IPS DF 6.9 (cell line): ENCODE measurements around the gene MET.
"Not testable (repeated sequence)": the region's sequence is repeated elsewhere in the genome, so short reads cannot be mapped to it uniquely, and the experiment has no call there.

Experiments
- DNase-seq: peaks from one replicate; pipeline ENCODE4 v3.0.0-alpha.2; 2013; ENCODE audit warnings: low read depth, low spot score
- H3K27ac ChIP-seq: one replicate; pipeline ENCODE4 v1.5.1; 2013; ENCODE audit warnings: low read length, control low read depth
- H3K27me3 ChIP-seq: 2 replicates; pipeline ENCODE4 v1.6.1; 2013; ENCODE audit warnings: mild to moderate bottlenecking, low read length; ENCODE audit not compliant: control insufficient read depth, insufficient read depth
- H3K36me3 ChIP-seq: 2 replicates; pipeline ENCODE4 v1.6.1; 2013; ENCODE audit warnings: low read length; ENCODE audit not compliant: control insufficient read depth, insufficient read depth
- H3K4me1 ChIP-seq: 2 replicates; pipeline ENCODE4 v1.6.1; 2013; ENCODE audit warnings: low read length; ENCODE audit not compliant: control insufficient read depth, insufficient read depth
- H3K4me3 ChIP-seq: 2 replicates; pipeline ENCODE4 v1.5.1; 2013; ENCODE audit warnings: mild to moderate bottlenecking, low read length
- H3K9me3 ChIP-seq: 2 replicates; pipeline ENCODE4 v1.6.1; 2013; ENCODE audit warnings: low read length, inconsistent platforms; ENCODE audit not compliant: control insufficient read depth, insufficient read depth
- WGBS: extraction: QIAGEN DNeasy Blood & Tissue Kit; methylation state at CpG from one replicate; pipeline ENCODE4 v1.1.7; 2013; ENCODE audit warnings: mixed read lengths, missing lambda C conversion rate; ENCODE audit not compliant: insufficient read length, insufficient coverage; 5-methylcytosine and 5-hydroxymethylcytosine counted together

MET gene

GRCh38 chr7:116806046-116806944, 134.3 kb downstream of the MET start:
- H3K4me3 ChIP-seq, result no peak overlapping the region
- no peak overlapping the region for H3K27ac ChIP-seq
- H3K9me3 ChIP-seq, result no peaks in the 10 kb centered on the region
- H3K4me1 ChIP-seq, result no peaks in the 10 kb centered on the region
- H3K36me3 ChIP-seq, result no peaks in the 10 kb centered on the region
- H3K27me3 ChIP-seq, result no peaks in the 10 kb centered on the region
- WGBS, result no CpG with 5 or more reads among the region's 7 CpGs
- DNase-seq, result no peak

- no peak overlapping the region for H3K27ac ChIP-seq
- no CpG with 5 or more reads among the region's 3 CpGs for WGBS
- H3K9me3 ChIP-seq, result no peaks in the 10 kb centered on the region
- DNase-seq, result no peak
- no peaks in the 10 kb centered on the region for H3K36me3 ChIP-seq
- H3K4me1 ChIP-seq, result no peaks in the 10 kb centered on the region
- H3K4me3 ChIP-seq, result no peak overlapping the region
- H3K27me3 ChIP-seq, result no peaks in the 10 kb centered on the region
Observed at GRCh38 chr7:116807011-116807560, 135.1 kb downstream of the MET start.

GRCh38 chr7:116809636-116810266, 137.8 kb downstream of the MET start:
- Histone ChIP-seq H3K9me3 (no peaks in the 10 kb centered on the region), H3K4me1 (no peaks in the 10 kb centered on the region), H3K4me3 (no peak overlapping the region), H3K27ac (no peak overlapping the region), H3K27me3 (no peaks in the 10 kb centered on the region), H3K36me3 (no peaks in the 10 kb centered on the region)
- DNase-seq, result peak; percentile 54
- WGBS, result no CpG with 5 or more reads among the region's 1 CpG

GRCh38 chr7:116810267-116811116, 138.5 kb downstream of the MET start:
- Histone ChIP-seq H3K36me3 (no peaks in the 10 kb centered on the region), H3K27me3 (no peaks in the 10 kb centered on the region), H3K27ac (no peak overlapping the region), H3K9me3 (no peaks in the 10 kb centered on the region), H3K4me3 (no peak overlapping the region), H3K4me1 (no peaks in the 10 kb centered on the region)
- no peak for DNase-seq
- no CpG with 5 or more reads among the region's 6 CpGs for WGBS

- H3K36me3 ChIP-seq, result no peaks in the 10 kb centered on the region
- H3K4me3 ChIP-seq, result no peak overlapping the region
- no peaks in the 10 kb centered on the region for H3K27me3 ChIP-seq
- no peaks in the 10 kb centered on the region for H3K9me3 ChIP-seq
- WGBS, result no CpG with 5 or more reads among the region's 3 CpGs
- no peak for DNase-seq
- no peak overlapping the region for H3K27ac ChIP-seq
- no peaks in the 10 kb centered on the region for H3K4me1 ChIP-seq
Observed at GRCh38 chr7:116811768-116812167, 139.8 kb downstream of the MET start.

- Histone ChIP-seq H3K27ac (no peak overlapping the region), H3K27me3 (no peaks in the 10 kb centered on the region), H3K9me3 (no peaks in the 10 kb centered on the region), H3K4me1 (no peaks in the 10 kb centered on the region), H3K4me3 (no peak overlapping the region), H3K36me3 (no peaks in the 10 kb centered on the region)
- WGBS, result no CpG with 5 or more reads among the region's 2 CpGs
- DNase-seq, result no peak
Observed at GRCh38 chr7:116812860-116813259, 140.9 kb downstream of the MET start.

GRCh38 chr7:116813371-116813770, 141.4 kb downstream of the MET start:
- not testable (repeated sequence) for H3K27me3 ChIP-seq, DNase-seq, H3K4me1 ChIP-seq, H3K4me3 ChIP-seq, H3K36me3 ChIP-seq, H3K27ac ChIP-seq, H3K9me3 ChIP-seq
- no CpG with 5 or more reads among the region's 3 CpGs for WGBS

GRCh38 chr7:116815041-116815440, 143.0 kb downstream of the MET start:
- Histone ChIP-seq H3K36me3 (no peaks in the 10 kb centered on the region), H3K4me3 (no peak overlapping the region), H3K27ac (no peak overlapping the region), H3K4me1 (no peaks in the 10 kb centered on the region), H3K9me3 (no peaks in the 10 kb centered on the region), H3K27me3 (no peaks in the 10 kb centered on the region)
- no CpG with 5 or more reads among the region's 3 CpGs for WGBS
- DNase-seq, result no peak

GRCh38 chr7:116820149-116820548, 148.2 kb downstream of the MET start:
- DNase-seq, result no peak
- Histone ChIP-seq H3K27ac (no peak overlapping the region), H3K9me3 (no peaks in the 10 kb centered on the region), H3K4me1 (no peaks in the 10 kb centered on the region), H3K36me3 (no peaks in the 10 kb centered on the region), H3K27me3 (no peaks in the 10 kb centered on the region), H3K4me3 (no peak overlapping the region)
- WGBS, result no CpG with 5 or more reads among the region's 3 CpGs

- not testable (repeated sequence) for DNase-seq, H3K36me3 ChIP-seq, H3K9me3 ChIP-seq, H3K27ac ChIP-seq, H3K4me1 ChIP-seq, H3K27me3 ChIP-seq, H3K4me3 ChIP-seq
- no CpG with 5 or more reads among the region's 4 CpGs for WGBS
Observed at GRCh38 chr7:116821647-116822046, 149.7 kb downstream of the MET start.
